ENCODE data around the gene IQGAP2. TPM values are rescaled to one million over a fixed set of nuclear protein-coding genes. Genes with fewer than 3 reads are reported as not detected.

IQGAP2 gene
- total and polyA plus RNA-seq, 2 of the 8 experiments (the other 6 are each of a cell fraction or from before 2014, with no cell fraction given) = 19.7 to 66.0 TPM

- no peak for FAIRE-seq
- TF ChIP-seq, protein P1, sequence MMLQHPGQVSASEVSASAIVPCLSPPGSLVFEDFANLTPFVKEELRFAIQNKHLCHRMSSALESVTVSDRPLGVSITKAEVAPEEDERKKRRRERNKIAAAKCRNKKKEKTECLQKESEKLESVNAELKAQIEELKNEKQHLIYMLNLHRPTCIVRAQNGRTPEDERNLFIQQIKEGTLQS (IDR thresholded peaks at IDR 0.05; ENCODE audit: insufficient read depth, low read depth, low read length) = no peak
- no peak for TF ChIP-seq RFX5 (IDR thresholded peaks at IDR 0.05; ENCODE audit: borderline replicate concordance, low read depth, low read length)
- TF ChIP-seq POLR2AphosphoS5 (IDR thresholded peaks at IDR 0.05; ENCODE audit: low read depth, low read length) = no peak
- TF ChIP-seq KDM5A (IDR thresholded peaks at IDR 0.05; ENCODE audit: low read length) = no peak
- no peak for TF ChIP-seq CBX8 (IDR thresholded peaks at IDR 0.05; ENCODE audit: borderline replicate concordance, low read depth, low read length)
- TF ChIP-seq PHF8 (conservative IDR thresholded peaks at IDR 0.05; ENCODE audit: low read depth, low read length) = no peak
- TF ChIP-seq, protein P2, sequence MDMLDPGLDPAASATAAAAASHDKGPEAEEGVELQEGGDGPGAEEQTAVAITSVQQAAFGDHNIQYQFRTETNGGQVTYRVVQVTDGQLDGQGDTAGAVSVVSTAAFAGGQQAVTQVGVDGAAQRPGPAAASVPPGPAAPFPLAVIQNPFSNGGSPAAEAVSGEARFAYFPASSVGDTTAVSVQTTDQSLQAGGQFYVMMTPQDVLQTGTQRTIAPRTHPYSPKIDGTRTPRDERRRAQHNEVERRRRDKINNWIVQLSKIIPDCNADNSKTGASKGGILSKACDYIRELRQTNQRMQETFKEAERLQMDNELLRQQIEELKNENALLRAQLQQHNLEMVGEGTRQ (IDR thresholded peaks at IDR 0.05; ENCODE audit: low read length) = no peak
- no peak for TF ChIP-seq FOSL1 (IDR thresholded peaks at IDR 0.05; ENCODE audit: insufficient read depth, low read depth, low read length)
- TF ChIP-seq RNF2 (IDR thresholded peaks at IDR 0.05; ENCODE audit: borderline replicate concordance, low read depth, low read length, missing control alignments, poor library complexity, severe bottlenecking) = no peak
- TF ChIP-seq TEAD4 (IDR thresholded peaks at IDR 0.05; ENCODE audit: low read depth, low read length) = no peak
These were observed 144.3 kb downstream of the IQGAP2 start for GRCh38 chr5:76547242-76547890.

More at GRCh38 chr5:76547242-76547890, 144.3 kb downstream of the IQGAP2 start:
- no peak overlapping the region for H2AK5ac ChIP-seq (ENCODE audit: low read depth, low read length)
- no peak overlapping the region for H3K14ac ChIP-seq (ENCODE audit: insufficient read length)
- H3K56ac ChIP-seq (replicated peaks; ENCODE audit: insufficient read length, low read depth, low read length) = no peak overlapping the region
- no peak overlapping the region for H2AFZ ChIP-seq (ENCODE audit: low read length)
- H3K23me2 ChIP-seq (ENCODE audit: low read depth, low read length) = no peaks in the 10 kb centered on the region
- no peak overlapping the region for H3K27ac ChIP-seq (ENCODE audit: low read depth, low read length)
- H3K9ac ChIP-seq (replicated peaks in 1 of 4; ENCODE audit: extremely low read depth in 1 of 4, low read depth in 3 of 4, low read length in 3 of 4) = no peak overlapping the region
- H2BK12ac ChIP-seq (ENCODE audit: low read depth, low read length) = no peak overlapping the region
- WGBS, 2 experiments (ENCODE audit: extremely low coverage in 1 of 2, insufficient coverage in 1 of 2, insufficient read length in 1 of 2, insufficient replicate concordance in 2 of 2, low coverage in 1 of 2, low lambda C conversion rate in 2 of 2, missing lambda C conversion rate in 1 of 2) = 85% methylated on average over 4 of the region's 4 CpGs; no CpG with 5 or more reads in 1 of the 2 experiments
- no peak for DNase-seq (ENCODE audit: low read depth in 1 of 2, low spot score in 2 of 2)
- peaks cover 0 to 12% (median 1%) of the 10 kb centered on the region in 4 experiments; a peak in 3 of 7 replicates for H3K4me1 ChIP-seq (replicated peaks in 1 of 4; ENCODE audit: control insufficient read depth in 3 of 4, insufficient read depth in 4 of 4, low read length in 3 of 4)
- H2BK5ac ChIP-seq (ENCODE audit: low read depth, low read length) = no peak overlapping the region
- no peak overlapping the region for H4K8ac ChIP-seq (ENCODE audit: extremely low read depth, insufficient read depth, low read length)
- H3K9me3 ChIP-seq (ENCODE audit: insufficient read depth in 2 of 2, low read depth in 1 of 2, low read length in 1 of 2) = peaks cover 0 to 12% of the 10 kb centered on the region in 2 experiments; a peak in 2 of 4 replicates
- no peaks in the 10 kb centered on the region; a peak in 1 of 8 replicates for H3K36me3 ChIP-seq (ENCODE audit: control insufficient read depth in 2 of 4, insufficient read depth in 4 of 4, low read length in 3 of 4)
- no peak overlapping the region for H3K4me3 ChIP-seq (ENCODE audit: extremely low read depth in 1 of 4, insufficient read depth in 2 of 4, low read depth in 3 of 4, low read length in 4 of 4)
- H3K23ac ChIP-seq (ENCODE audit: insufficient read length) = no peak overlapping the region
- H2BK120ac ChIP-seq (replicated peaks; ENCODE audit: low read depth, low read length) = no peak overlapping the region
- no peaks in the 10 kb centered on the region for H4K20me1 ChIP-seq (replicated peaks in 1 of 2; ENCODE audit: control insufficient read depth in 1 of 2, insufficient read depth in 2 of 2, low read length in 2 of 2)
- H3K4me2 ChIP-seq (ENCODE audit: insufficient read depth in 1 of 2, low read depth in 2 of 2, low read length in 2 of 2) = no peak overlapping the region
- H2BK20ac ChIP-seq (ENCODE audit: low read length) = no peak overlapping the region
- H3K27me3 ChIP-seq (replicated peaks in 1 of 4; ENCODE audit: control insufficient read depth in 3 of 4, extremely low read depth in 1 of 4, insufficient read depth in 3 of 4, low read length in 3 of 4) = no peaks in the 10 kb centered on the region
- H3K18ac ChIP-seq (ENCODE audit: extremely low read depth, low read length) = no peak overlapping the region
- H3K79me1 ChIP-seq (ENCODE audit: low read depth, low read length) = no peaks in the 10 kb centered on the region; the same call in 1 of the 2 replicates
- ChIA-PET POLR2A (ENCODE audit: partially characterized antibody) (interaction anchor here (1.0 to 1.3 kb wide), 3 partner anchors 9 to 144 kb away, joined by 3 to 5 read pairs (median 4); partner anchors contain the start of gene IQGAP2), CTCF (ENCODE audit: partially characterized antibody) (interaction anchor here (0.6 to 3.1 kb wide), 10 partner anchors 11 to 209 kb away, joined by 3 to 19 read pairs (median 4); partner anchors contain the start of gene IQGAP2)
- no peak overlapping the region for H4K91ac ChIP-seq (replicated peaks; ENCODE audit: insufficient read length, low read length)
- H2BK15ac ChIP-seq (ENCODE audit: low read length) = no peak overlapping the region
- peaks cover 0 to 18% of the 10 kb centered on the region in 2 experiments; a peak in 2 of 4 replicates for H3K79me2 ChIP-seq (ENCODE audit: control insufficient read depth in 1 of 2, insufficient read depth in 2 of 2, low read length in 2 of 2)
- no peak overlapping the region for H3K4ac ChIP-seq (replicated peaks; ENCODE audit: insufficient read length, low read depth, low read length)
- H4K5ac ChIP-seq (ENCODE audit: insufficient read length, low read depth, low read length) = no peak overlapping the region

All from H1 (cell line).